WTC11 (cell line): ENCODE results near the gene INSL3. TPM values are rescaled to one million over a fixed set of nuclear protein-coding genes. Genes with fewer than 3 reads are reported as not detected.

ENCODE experiments used
- ATAC-seq: fragments of 200-7000 bp; cut with Tn5 transposase; 2 replicates; pipeline ENCODE4 v1.10.0; 2021; ENCODE audit warnings: mild to moderate bottlenecking, moderate library complexity
- CTCF ChIA-PET: fragments of 300-600 bp; sonication (Branson Sonifier 250); formaldehyde crosslinking; loops from one replicate; lab custom pipeline; 2021; ENCODE audit warnings: antibody characterized with exemption; lab: Charles Lee
- POLR2A ChIA-PET: fragments of 350-600 bp; sonication (Branson Sonifier 250); formaldehyde crosslinking; loops from one replicate; lab custom pipeline; 2021; ENCODE audit warnings: antibody characterized with exemption; lab: Charles Lee
- DNase-seq: peaks from one replicate; pipeline ENCODE4 v3.0.0; 2021; ENCODE audit warnings: low spot score
- H3K27ac Mint-ChIP-seq: 2 replicates; pipeline ENCODE4 v1.8.0; 2021; ENCODE audit warnings: mixed read lengths
- H3K27me3 Mint-ChIP-seq: 2 replicates; pipeline ENCODE4 v1.8.0; 2021; ENCODE audit warnings: low read depth, mild to moderate bottlenecking, moderate library complexity, mixed read lengths
- H3K36me3 Mint-ChIP-seq: 2 replicates; pipeline ENCODE4 v1.8.0; 2021; ENCODE audit warnings: mixed read lengths
- H3K4me1 Mint-ChIP-seq: 2 replicates; pipeline ENCODE4 v1.8.0; 2022; ENCODE audit warnings: mixed read lengths
- H3K4me3 Mint-ChIP-seq: 2 replicates; pipeline ENCODE4 v1.8.0; 2021; ENCODE audit warnings: mild to moderate bottlenecking, moderate library complexity, mixed read lengths
- H3K9me3 Mint-ChIP-seq: 2 replicates; pipeline ENCODE4 v1.8.0; 2021; ENCODE audit warnings: mixed read lengths
- CREB1 ChIP-seq: sonication (generic); formaldehyde crosslinking; IDR thresholded peaks from 2 replicates; pipeline ENCODE4 v1.8.0; 2023; ENCODE audit warnings: mild to moderate bottlenecking, missing genetic modification reagents
- ETV6 ChIP-seq: sonication (generic); formaldehyde crosslinking; IDR thresholded peaks from 2 replicates; pipeline ENCODE4 v1.8.1; 2022; ENCODE audit warnings: mild to moderate bottlenecking, missing genetic modification reagents
- GABPB1 ChIP-seq: sonication (generic); formaldehyde crosslinking; IDR thresholded peaks from 2 replicates; pipeline ENCODE4 v1.8.1; 2023; ENCODE audit warnings: mild to moderate bottlenecking, missing genetic modification reagents
- MXD4 ChIP-seq: fragments of 250-450 bp; sonication (Bioruptor Pico); IDR thresholded peaks from 2 replicates; pipeline ENCODE4 v1.8.0; 2021; ENCODE audit warnings: mild to moderate bottlenecking, moderate library complexity, borderline replicate concordance
- NFATC4 ChIP-seq: fragments of 250-450 bp; sonication (Bioruptor Pico); IDR thresholded peaks from 2 replicates; pipeline ENCODE4 v1.9.0; 2021; ENCODE audit warnings: mild to moderate bottlenecking
- RORB ChIP-seq: fragments of 250-450 bp; sonication (Bioruptor Pico); IDR thresholded peaks from 2 replicates; pipeline ENCODE4 v1.9.0; 2021; ENCODE audit warnings: mild to moderate bottlenecking
- SMAD4 ChIP-seq: sonication (generic); formaldehyde crosslinking; IDR thresholded peaks from 2 replicates; pipeline ENCODE4 v1.8.0; 2022; ENCODE audit warnings: mild to moderate bottlenecking, missing genetic modification reagents
- TEAD4 ChIP-seq: sonication (generic); formaldehyde crosslinking; IDR thresholded peaks from 2 replicates; pipeline ENCODE4 v1.8.0; 2022; ENCODE audit warnings: mild to moderate bottlenecking, missing genetic modification reagents
- ZNF121 ChIP-seq: sonication (generic); formaldehyde crosslinking; IDR thresholded peaks from 2 replicates; pipeline ENCODE4 v1.8.0; 2023; ENCODE audit warnings: missing genetic modification reagents
- ZNF219 ChIP-seq: sonication (generic); formaldehyde crosslinking; IDR thresholded peaks from 2 replicates; pipeline ENCODE4 v1.8.0; 2023; ENCODE audit warnings: missing genetic modification reagents, mild to moderate bottlenecking, borderline replicate concordance
- total RNA-seq: library from RNA; stranded (reverse); gene quantifications from 3 replicates; pipeline ENCODE4 v1.2.3, GENCODE V29; 2021
- TF ChIP-seq, protein P1 (sequence below): sonication (generic); formaldehyde crosslinking; IDR thresholded peaks from 2 replicates; pipeline ENCODE4 v1.8.1; 2022; ENCODE audit warnings: low read depth, mild to moderate bottlenecking, moderate library complexity, missing genetic modification reagents, borderline replicate concordance
- TF ChIP-seq, protein P2 (sequence below): fragments of 200-600 bp; IDR thresholded peaks from 2 replicates; pipeline ENCODE4 v1.8.0; 2022; ENCODE audit warnings: antibody characterized with exemption
- TF ChIP-seq, protein P3 (sequence below): sonication (generic); formaldehyde crosslinking; IDR thresholded peaks from 2 replicates; pipeline ENCODE4 v1.8.1; 2022; ENCODE audit warnings: low read depth, missing genetic modification reagents, borderline replicate concordance
- TF ChIP-seq, protein P4 (sequence below): fragments of 250-450 bp; sonication (Bioruptor Pico); IDR thresholded peaks from 2 replicates; pipeline ENCODE4 v1.8.0; 2021; ENCODE audit warnings: mild to moderate bottlenecking
- TF ChIP-seq, protein P5 (sequence below): sonication (generic); formaldehyde crosslinking; IDR thresholded peaks from 2 replicates; pipeline ENCODE4 v1.8.1; 2023; ENCODE audit warnings: mild to moderate bottlenecking, moderate library complexity, missing genetic modification reagents
- TF ChIP-seq, protein P6 (sequence below): sonication (generic); formaldehyde crosslinking; IDR thresholded peaks from 2 replicates; pipeline ENCODE4 v1.8.0; 2023; ENCODE audit warnings: missing genetic modification reagents, mild to moderate bottlenecking, borderline replicate concordance
- TF ChIP-seq, protein P7 (sequence below): sonication (generic); formaldehyde crosslinking; conservative IDR thresholded peaks from 2 replicates; pipeline ENCODE4 v1.8.1; 2023; ENCODE audit warnings: mild to moderate bottlenecking, low read depth, missing genetic modification reagents, moderate library complexity
- TF ChIP-seq, protein P8 (sequence below): sonication (generic); formaldehyde crosslinking; IDR thresholded peaks from 2 replicates; pipeline ENCODE4 v1.8.0; 2022; ENCODE audit warnings: mild to moderate bottlenecking, missing genetic modification reagents
- TF ChIP-seq, protein P9 (sequence below): sonication (generic); formaldehyde crosslinking; IDR thresholded peaks from 2 replicates; pipeline ENCODE4 v1.8.0; 2022; ENCODE audit warnings: mild to moderate bottlenecking, missing genetic modification reagents

Gene INSL3
- total RNA-seq, 1 experiment from 2014 or later, result 0.79 TPM

DNA sequence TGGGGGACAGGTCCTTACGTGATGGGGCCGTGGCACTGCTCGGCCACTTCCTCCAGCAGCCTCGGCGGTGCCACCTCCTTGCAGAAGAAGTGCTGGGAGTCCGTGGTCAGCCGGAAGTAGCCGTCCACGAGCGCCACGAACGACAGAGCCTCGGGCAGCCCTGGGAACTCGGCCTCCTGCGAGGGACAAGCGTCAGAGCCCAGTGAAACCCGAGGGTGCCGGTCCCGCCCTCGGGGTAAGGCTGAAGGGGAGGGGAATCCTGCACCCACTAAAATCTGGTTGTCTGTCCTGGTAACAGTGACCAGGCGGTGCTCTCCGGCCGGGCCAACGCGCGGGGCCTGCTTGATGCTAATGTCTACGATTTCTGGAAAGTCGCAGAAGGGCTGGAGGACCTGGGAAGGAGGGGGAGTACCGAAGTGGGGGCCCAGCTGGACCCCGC lies 20.1 kb upstream of the INSL3 start (continued):
- TF ChIP-seq, protein P1, sequence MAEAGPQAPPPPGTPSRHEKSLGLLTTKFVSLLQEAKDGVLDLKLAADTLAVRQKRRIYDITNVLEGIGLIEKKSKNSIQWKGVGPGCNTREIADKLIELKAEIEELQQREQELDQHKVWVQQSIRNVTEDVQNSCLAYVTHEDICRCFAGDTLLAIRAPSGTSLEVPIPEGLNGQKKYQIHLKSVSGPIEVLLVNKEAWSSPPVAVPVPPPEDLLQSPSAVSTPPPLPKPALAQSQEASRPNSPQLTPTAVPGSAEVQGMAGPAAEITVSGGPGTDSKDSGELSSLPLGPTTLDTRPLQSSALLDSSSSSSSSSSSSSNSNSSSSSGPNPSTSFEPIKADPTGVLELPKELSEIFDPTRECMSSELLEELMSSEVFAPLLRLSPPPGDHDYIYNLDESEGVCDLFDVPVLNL, result no peak
- TF ChIP-seq RORB (CRISPR knock-in tag) (no peak), ZNF121 (CRISPR knock-in tag) (no peak), ZNF219 (CRISPR knock-in tag) (no peak), CREB1 (no peak)
- TF ChIP-seq, protein P2, sequence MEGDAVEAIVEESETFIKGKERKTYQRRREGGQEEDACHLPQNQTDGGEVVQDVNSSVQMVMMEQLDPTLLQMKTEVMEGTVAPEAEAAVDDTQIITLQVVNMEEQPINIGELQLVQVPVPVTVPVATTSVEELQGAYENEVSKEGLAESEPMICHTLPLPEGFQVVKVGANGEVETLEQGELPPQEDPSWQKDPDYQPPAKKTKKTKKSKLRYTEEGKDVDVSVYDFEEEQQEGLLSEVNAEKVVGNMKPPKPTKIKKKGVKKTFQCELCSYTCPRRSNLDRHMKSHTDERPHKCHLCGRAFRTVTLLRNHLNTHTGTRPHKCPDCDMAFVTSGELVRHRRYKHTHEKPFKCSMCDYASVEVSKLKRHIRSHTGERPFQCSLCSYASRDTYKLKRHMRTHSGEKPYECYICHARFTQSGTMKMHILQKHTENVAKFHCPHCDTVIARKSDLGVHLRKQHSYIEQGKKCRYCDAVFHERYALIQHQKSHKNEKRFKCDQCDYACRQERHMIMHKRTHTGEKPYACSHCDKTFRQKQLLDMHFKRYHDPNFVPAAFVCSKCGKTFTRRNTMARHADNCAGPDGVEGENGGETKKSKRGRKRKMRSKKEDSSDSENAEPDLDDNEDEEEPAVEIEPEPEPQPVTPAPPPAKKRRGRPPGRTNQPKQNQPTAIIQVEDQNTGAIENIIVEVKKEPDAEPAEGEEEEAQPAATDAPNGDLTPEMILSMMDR, result no peak
- TF ChIP-seq, protein P3, sequence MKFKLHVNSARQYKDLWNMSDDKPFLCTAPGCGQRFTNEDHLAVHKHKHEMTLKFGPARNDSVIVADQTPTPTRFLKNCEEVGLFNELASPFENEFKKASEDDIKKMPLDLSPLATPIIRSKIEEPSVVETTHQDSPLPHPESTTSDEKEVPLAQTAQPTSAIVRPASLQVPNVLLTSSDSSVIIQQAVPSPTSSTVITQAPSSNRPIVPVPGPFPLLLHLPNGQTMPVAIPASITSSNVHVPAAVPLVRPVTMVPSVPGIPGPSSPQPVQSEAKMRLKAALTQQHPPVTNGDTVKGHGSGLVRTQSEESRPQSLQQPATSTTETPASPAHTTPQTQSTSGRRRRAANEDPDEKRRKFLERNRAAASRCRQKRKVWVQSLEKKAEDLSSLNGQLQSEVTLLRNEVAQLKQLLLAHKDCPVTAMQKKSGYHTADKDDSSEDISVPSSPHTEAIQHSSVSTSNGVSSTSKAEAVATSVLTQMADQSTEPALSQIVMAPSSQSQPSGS, result no peak
- TF ChIP-seq, protein P4, sequence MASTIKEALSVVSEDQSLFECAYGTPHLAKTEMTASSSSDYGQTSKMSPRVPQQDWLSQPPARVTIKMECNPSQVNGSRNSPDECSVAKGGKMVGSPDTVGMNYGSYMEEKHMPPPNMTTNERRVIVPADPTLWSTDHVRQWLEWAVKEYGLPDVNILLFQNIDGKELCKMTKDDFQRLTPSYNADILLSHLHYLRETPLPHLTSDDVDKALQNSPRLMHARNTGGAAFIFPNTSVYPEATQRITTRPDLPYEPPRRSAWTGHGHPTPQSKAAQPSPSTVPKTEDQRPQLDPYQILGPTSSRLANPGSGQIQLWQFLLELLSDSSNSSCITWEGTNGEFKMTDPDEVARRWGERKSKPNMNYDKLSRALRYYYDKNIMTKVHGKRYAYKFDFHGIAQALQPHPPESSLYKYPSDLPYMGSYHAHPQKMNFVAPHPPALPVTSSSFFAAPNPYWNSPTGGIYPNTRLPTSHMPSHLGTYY (CRISPR knock-in tag), result no peak
- TF ChIP-seq, protein P5, sequence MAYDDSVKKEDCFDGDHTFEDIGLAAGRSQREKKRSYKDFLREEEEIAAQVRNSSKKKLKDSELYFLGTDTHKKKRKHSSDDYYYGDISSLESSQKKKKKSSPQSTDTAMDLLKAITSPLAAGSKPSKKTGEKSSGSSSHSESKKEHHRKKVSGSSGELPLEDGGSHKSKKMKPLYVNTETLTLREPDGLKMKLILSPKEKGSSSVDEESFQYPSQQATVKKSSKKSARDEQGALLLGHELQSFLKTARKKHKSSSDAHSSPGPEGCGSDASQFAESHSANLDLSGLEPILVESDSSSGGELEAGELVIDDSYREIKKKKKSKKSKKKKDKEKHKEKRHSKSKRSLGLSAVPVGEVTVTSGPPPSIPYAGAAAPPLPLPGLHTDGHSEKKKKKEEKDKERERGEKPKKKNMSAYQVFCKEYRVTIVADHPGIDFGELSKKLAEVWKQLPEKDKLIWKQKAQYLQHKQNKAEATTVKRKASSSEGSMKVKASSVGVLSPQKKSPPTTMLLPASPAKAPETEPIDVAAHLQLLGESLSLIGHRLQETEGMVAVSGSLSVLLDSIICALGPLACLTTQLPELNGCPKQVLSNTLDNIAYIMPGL, result no peak
- TF ChIP-seq, protein P6, sequence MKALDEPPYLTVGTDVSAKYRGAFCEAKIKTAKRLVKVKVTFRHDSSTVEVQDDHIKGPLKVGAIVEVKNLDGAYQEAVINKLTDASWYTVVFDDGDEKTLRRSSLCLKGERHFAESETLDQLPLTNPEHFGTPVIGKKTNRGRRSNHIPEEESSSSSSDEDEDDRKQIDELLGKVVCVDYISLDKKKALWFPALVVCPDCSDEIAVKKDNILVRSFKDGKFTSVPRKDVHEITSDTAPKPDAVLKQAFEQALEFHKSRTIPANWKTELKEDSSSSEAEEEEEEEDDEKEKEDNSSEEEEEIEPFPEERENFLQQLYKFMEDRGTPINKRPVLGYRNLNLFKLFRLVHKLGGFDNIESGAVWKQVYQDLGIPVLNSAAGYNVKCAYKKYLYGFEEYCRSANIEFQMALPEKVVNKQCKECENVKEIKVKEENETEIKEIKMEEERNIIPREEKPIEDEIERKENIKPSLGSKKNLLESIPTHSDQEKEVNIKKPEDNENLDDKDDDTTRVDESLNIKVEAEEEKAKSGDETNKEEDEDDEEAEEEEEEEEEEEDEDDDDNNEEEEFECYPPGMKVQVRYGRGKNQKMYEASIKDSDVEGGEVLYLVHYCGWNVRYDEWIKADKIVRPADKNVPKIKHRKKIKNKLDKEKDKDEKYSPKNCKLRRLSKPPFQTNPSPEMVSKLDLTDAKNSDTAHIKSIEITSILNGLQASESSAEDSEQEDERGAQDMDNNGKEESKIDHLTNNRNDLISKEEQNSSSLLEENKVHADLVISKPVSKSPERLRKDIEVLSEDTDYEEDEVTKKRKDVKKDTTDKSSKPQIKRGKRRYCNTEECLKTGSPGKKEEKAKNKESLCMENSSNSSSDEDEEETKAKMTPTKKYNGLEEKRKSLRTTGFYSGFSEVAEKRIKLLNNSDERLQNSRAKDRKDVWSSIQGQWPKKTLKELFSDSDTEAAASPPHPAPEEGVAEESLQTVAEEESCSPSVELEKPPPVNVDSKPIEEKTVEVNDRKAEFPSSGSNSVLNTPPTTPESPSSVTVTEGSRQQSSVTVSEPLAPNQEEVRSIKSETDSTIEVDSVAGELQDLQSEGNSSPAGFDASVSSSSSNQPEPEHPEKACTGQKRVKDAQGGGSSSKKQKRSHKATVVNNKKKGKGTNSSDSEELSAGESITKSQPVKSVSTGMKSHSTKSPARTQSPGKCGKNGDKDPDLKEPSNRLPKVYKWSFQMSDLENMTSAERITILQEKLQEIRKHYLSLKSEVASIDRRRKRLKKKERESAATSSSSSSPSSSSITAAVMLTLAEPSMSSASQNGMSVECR (CRISPR knock-in tag), result no peak

DNA sequence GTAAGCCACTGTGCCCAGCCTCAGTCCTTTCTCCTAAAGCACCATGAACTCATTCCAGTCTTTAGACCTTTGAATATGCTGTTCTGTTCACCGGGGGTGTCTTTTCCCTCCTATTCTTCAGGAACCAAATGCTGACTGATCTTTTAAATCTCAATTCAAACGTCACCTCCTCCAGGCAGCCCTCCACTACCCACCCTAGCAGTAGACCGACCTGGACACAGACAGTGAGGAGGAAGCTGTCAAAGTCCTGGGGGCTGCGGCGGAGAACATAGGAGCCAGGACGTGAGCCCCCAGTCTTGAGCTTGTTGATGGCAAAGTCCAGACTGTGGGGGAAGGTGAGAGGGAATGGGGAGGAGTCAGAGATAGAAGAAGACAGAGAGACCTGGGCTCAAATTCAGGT lies 18.7 kb upstream of the INSL3 start:
- no peaks in the 10 kb centered on the region for H3K9me3 Mint-ChIP-seq
- DNase-seq, result no peak
- peak overlapping the region; percentile 10; the same call in 1 of the 2 replicates for H3K4me3 Mint-ChIP-seq
- ChIA-PET CTCF (interaction anchor here (0.5 to 1.6 kb wide), 4 partner anchors 9 to 108 kb away, joined by 3 to 5 read pairs (median 4); no protein-coding TSS in a partner anchor), POLR2A (no interaction called here)
- H3K36me3 Mint-ChIP-seq, result no peaks in the 10 kb centered on the region
- no peak overlapping the region for H3K27ac Mint-ChIP-seq
- peaks cover 67% of the 10 kb centered on the region for H3K27me3 Mint-ChIP-seq
- no peak for ATAC-seq
- H3K4me1 Mint-ChIP-seq, result peaks cover 15% of the 10 kb centered on the region
- no peak for TF ChIP-seq ETV6 (CRISPR knock-in tag)
- no peak for TF ChIP-seq MXD4 (CRISPR knock-in tag)
- no peak for TF ChIP-seq NFATC4 (CRISPR knock-in tag)
- TF ChIP-seq, protein P7, sequence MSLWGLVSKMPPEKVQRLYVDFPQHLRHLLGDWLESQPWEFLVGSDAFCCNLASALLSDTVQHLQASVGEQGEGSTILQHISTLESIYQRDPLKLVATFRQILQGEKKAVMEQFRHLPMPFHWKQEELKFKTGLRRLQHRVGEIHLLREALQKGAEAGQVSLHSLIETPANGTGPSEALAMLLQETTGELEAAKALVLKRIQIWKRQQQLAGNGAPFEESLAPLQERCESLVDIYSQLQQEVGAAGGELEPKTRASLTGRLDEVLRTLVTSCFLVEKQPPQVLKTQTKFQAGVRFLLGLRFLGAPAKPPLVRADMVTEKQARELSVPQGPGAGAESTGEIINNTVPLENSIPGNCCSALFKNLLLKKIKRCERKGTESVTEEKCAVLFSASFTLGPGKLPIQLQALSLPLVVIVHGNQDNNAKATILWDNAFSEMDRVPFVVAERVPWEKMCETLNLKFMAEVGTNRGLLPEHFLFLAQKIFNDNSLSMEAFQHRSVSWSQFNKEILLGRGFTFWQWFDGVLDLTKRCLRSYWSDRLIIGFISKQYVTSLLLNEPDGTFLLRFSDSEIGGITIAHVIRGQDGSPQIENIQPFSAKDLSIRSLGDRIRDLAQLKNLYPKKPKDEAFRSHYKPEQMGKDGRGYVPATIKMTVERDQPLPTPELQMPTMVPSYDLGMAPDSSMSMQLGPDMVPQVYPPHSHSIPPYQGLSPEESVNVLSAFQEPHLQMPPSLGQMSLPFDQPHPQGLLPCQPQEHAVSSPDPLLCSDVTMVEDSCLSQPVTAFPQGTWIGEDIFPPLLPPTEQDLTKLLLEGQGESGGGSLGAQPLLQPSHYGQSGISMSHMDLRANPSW (CRISPR knock-in tag), result no peak
- TF ChIP-seq TEAD4 (CRISPR knock-in tag), result no peak
- no peak for TF ChIP-seq CREB1
- TF ChIP-seq, protein P8, sequence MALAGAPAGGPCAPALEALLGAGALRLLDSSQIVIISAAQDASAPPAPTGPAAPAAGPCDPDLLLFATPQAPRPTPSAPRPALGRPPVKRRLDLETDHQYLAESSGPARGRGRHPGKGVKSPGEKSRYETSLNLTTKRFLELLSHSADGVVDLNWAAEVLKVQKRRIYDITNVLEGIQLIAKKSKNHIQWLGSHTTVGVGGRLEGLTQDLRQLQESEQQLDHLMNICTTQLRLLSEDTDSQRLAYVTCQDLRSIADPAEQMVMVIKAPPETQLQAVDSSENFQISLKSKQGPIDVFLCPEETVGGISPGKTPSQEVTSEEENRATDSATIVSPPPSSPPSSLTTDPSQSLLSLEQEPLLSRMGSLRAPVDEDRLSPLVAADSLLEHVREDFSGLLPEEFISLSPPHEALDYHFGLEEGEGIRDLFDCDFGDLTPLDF (CRISPR knock-in tag), result no peak
- TF ChIP-seq, protein P9, sequence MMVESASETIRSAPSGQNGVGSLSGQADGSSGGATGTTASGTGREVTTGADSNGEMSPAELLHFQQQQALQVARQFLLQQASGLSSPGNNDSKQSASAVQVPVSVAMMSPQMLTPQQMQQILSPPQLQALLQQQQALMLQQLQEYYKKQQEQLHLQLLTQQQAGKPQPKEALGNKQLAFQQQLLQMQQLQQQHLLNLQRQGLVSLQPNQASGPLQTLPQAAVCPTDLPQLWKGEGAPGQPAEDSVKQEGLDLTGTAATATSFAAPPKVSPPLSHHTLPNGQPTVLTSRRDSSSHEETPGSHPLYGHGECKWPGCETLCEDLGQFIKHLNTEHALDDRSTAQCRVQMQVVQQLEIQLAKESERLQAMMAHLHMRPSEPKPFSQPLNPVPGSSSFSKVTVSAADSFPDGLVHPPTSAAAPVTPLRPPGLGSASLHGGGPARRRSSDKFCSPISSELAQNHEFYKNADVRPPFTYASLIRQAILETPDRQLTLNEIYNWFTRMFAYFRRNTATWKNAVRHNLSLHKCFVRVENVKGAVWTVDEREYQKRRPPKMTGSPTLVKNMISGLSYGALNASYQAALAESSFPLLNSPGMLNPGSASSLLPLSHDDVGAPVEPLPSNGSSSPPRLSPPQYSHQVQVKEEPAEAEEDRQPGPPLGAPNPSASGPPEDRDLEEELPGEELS (CRISPR knock-in tag), result no peak
- TF ChIP-seq SMAD4 (CRISPR knock-in tag), result no peak
- no peak for TF ChIP-seq GABPB1 (CRISPR knock-in tag)
